ENCODE data around the gene ZNF275.
"Not testable (repeated sequence)": the region's sequence is repeated elsewhere in the genome, so short reads cannot be mapped to it uniquely, and the experiment has no call there.

The ZNF275 gene

GRCh38 chrX:153382563-153383482 is 48.9 kb downstream of the ZNF275 start:
- H3K4me3 ChIP-seq (ENCODE audit: low read length): no peak overlapping the region
- no peaks in the 10 kb centered on the region for H3K36me3 ChIP-seq (ENCODE audit: control insufficient read depth, low read length)
- H3K27me3 ChIP-seq (ENCODE audit: control insufficient read depth, low read length): no peaks in the 10 kb centered on the region
- no peaks in the 10 kb centered on the region for H3K4me1 ChIP-seq (ENCODE audit: control insufficient read depth, low read length)
- H3K9me3 ChIP-seq (ENCODE audit: control insufficient read depth, insufficient read depth, low read length): peaks cover 7% of the 10 kb centered on the region; the same call in 1 of the 2 replicates
- no peak overlapping the region for H3K4me2 ChIP-seq (ENCODE audit: low read length)
- no peaks in the 10 kb centered on the region for H3F3A ChIP-seq (ENCODE audit: control insufficient read depth, insufficient read depth)
- no peak overlapping the region for H3K27ac ChIP-seq (ENCODE audit: low read depth, low read length)
- no peaks in the 10 kb centered on the region for H3K79me2 ChIP-seq (ENCODE audit: control insufficient read depth, low read length)
- H4K20me1 ChIP-seq (ENCODE audit: control insufficient read depth, insufficient read depth, low read depth, low read length): no peaks in the 10 kb centered on the region
- no peaks in the 10 kb centered on the region for H3K9me2 ChIP-seq (replicated peaks; ENCODE audit: control insufficient read depth, low read length)
- TF ChIP-seq EZH2phosphoT487 (IDR thresholded peaks at IDR 0.05; ENCODE audit: borderline replicate concordance, low read length) (no peak), CTCF (IDR thresholded peaks at IDR 0.05; ENCODE audit: low read depth, low read length, poor library complexity, severe bottlenecking) (no peak)

DNA sequence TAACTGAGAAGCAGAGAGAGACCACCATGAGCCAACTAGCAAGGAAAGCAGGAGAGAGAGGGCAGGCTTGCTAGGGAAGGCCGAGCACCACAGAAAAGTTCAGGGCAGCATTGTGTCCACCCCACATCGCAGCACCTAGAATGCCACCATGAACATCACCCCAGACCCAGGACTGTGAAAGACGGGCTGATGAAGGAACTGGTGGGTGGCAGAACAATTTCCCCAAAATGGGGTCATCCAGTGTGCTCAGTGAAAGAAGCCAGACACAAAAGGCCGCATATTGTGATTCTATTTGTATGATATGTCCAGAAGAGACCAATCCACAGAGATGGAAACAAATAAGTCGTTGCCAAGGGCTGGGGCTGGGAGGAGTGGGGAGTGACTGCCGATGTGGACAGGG is 50.4 kb downstream of the ZNF275 start:
- Histone ChIP-seq H3K27me3 (ENCODE audit: control insufficient read depth, low read length) (no peaks in the 10 kb centered on the region), H4K20me1 (ENCODE audit: control insufficient read depth, insufficient read depth, low read depth, low read length) (no peaks in the 10 kb centered on the region), H3F3A (ENCODE audit: control insufficient read depth, insufficient read depth) (no peaks in the 10 kb centered on the region), H3K36me3 (ENCODE audit: control insufficient read depth, low read length) (no peaks in the 10 kb centered on the region), H3K4me3 (ENCODE audit: low read length) (no peak overlapping the region), H3K79me2 (ENCODE audit: control insufficient read depth, low read length) (no peaks in the 10 kb centered on the region), H3K9me3 (ENCODE audit: control insufficient read depth, insufficient read depth, low read length) (peaks cover 7% of the 10 kb centered on the region; the same call in 1 of the 2 replicates), H3K4me2 (ENCODE audit: low read length) (no peak overlapping the region), H3K27ac (ENCODE audit: low read depth, low read length) (no peak overlapping the region), H3K4me1 (ENCODE audit: control insufficient read depth, low read length) (no peaks in the 10 kb centered on the region), H3K9me2 (replicated peaks; ENCODE audit: control insufficient read depth, low read length) (no peaks in the 10 kb centered on the region)
- TF ChIP-seq EZH2phosphoT487 (IDR thresholded peaks at IDR 0.05; ENCODE audit: borderline replicate concordance, low read length): no peak
- TF ChIP-seq CTCF (IDR thresholded peaks at IDR 0.05; ENCODE audit: low read depth, low read length, poor library complexity, severe bottlenecking): no peak

- H3K4me3 ChIP-seq (ENCODE audit: low read length); H3K36me3 ChIP-seq (ENCODE audit: control insufficient read depth, low read length); H3K4me1 ChIP-seq (ENCODE audit: control insufficient read depth, low read length); H3K9me2 ChIP-seq (replicated peaks; ENCODE audit: control insufficient read depth, low read length); H3K27me3 ChIP-seq (ENCODE audit: control insufficient read depth, low read length); H4K20me1 ChIP-seq (ENCODE audit: control insufficient read depth, insufficient read depth, low read depth, low read length); H3K4me2 ChIP-seq (ENCODE audit: low read length); H3F3A ChIP-seq (ENCODE audit: control insufficient read depth, insufficient read depth); H3K27ac ChIP-seq (ENCODE audit: low read depth, low read length); H3K9me3 ChIP-seq (ENCODE audit: control insufficient read depth, insufficient read depth, low read length); H3K79me2 ChIP-seq (ENCODE audit: control insufficient read depth, low read length): not testable (repeated sequence)
Measured at GRCh38 chrX:153384973-153385372, 51.0 kb downstream of the ZNF275 start.

DNA sequence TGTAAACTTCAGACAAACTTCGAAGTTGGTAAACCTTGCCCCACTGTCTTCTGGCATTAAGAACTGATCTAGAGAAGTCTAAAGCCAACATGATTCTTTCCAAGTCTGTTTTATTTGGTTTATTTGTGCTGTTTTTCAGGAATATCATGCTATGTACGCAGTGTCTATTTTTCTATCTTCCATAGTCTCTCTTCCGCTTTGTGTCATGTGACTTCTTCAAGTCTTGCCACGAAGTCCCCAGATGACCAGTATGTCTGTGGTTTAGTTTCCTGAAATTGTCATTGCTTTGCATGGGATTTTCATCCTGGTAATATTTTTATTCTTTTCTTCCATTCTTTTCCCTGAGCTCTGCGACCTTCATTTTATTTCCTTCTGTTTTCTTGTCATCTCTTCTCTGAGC is 52.1 kb downstream of the ZNF275 start:
- Histone ChIP-seq H4K20me1 (ENCODE audit: control insufficient read depth, insufficient read depth, low read depth, low read length) (no peaks in the 10 kb centered on the region), H3K9me2 (replicated peaks; ENCODE audit: control insufficient read depth, low read length) (no peaks in the 10 kb centered on the region), H3K4me1 (ENCODE audit: control insufficient read depth, low read length) (no peaks in the 10 kb centered on the region), H3K36me3 (ENCODE audit: control insufficient read depth, low read length) (no peaks in the 10 kb centered on the region), H3K9me3 (ENCODE audit: control insufficient read depth, insufficient read depth, low read length) (peaks cover 7% of the 10 kb centered on the region; the same call in 1 of the 2 replicates), H3K4me3 (ENCODE audit: low read length) (no peak overlapping the region), H3K27me3 (ENCODE audit: control insufficient read depth, low read length) (no peaks in the 10 kb centered on the region), H3K4me2 (ENCODE audit: low read length) (no peak overlapping the region), H3K27ac (ENCODE audit: low read depth, low read length) (no peak overlapping the region), H3F3A (ENCODE audit: control insufficient read depth, insufficient read depth) (no peaks in the 10 kb centered on the region), H3K79me2 (ENCODE audit: control insufficient read depth, low read length) (no peaks in the 10 kb centered on the region)
- TF ChIP-seq CTCF (IDR thresholded peaks at IDR 0.05; ENCODE audit: low read depth, low read length, poor library complexity, severe bottlenecking): no peak
- TF ChIP-seq EZH2phosphoT487 (IDR thresholded peaks at IDR 0.05; ENCODE audit: borderline replicate concordance, low read length): no peak
